GM23248 (cell line): Measurements from ENCODE around the gene ESR2.

Experiments used
- EZH2 ChIP-seq: fragments of 200-600 bp; sonication (generic); IDR thresholded peaks from 2 replicates; pipeline ENCODE4 v1.6.1; 2018; ENCODE audit warnings: antibody characterized with exemption, mild to moderate bottlenecking; ENCODE audit not compliant: insufficient read depth, poor library complexity, severe bottlenecking
- EZH2phosphoT487 ChIP-seq: fragments of 200-600 bp; sonication (generic); IDR thresholded peaks from 2 replicates; pipeline ENCODE4 v1.6.1; 2018; ENCODE audit warnings: antibody characterized with exemption, moderate library complexity, mild to moderate bottlenecking, low read depth; ENCODE audit not compliant: insufficient read depth

DNA sequence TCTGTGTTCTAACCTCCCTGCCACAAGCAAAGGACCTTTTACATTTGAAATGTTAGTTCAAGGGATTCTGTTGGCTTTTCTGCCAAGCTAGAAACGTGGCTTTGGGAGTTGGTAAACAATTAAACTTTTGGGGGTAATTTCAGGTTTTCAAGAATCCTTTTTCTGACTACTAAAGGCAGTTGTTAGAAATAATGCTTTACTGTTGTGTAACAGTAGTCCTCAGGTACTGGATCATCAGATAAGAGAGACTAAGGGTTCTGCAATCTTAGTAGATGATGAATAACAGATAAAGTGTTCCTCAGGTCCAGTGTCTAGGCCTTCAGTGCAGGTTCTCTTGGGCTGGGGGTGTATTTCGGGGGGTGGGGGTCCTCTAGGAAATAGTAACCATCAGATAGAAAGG, 249.1 kb downstream of the ESR2 start:
- TF ChIP-seq EZH2, result no peak
- TF ChIP-seq EZH2phosphoT487, result no peak
